SK-N-SH (cell line): ENCODE results near the gene SETD3. TPM values are rescaled to one million over a fixed set of nuclear protein-coding genes. Genes with fewer than 3 reads are reported as not detected.

Source experiments
- CTCF ChIA-PET: fragments of 300-600, 350-600 bp; formaldehyde crosslinking; extraction: SDS; loops from one replicate; lab custom pipeline; 2021; lab: Yijun Ruan, JAX
- POLR2A ChIA-PET: fragments of 350-600 bp; sonication (Branson Sonifier 250); formaldehyde crosslinking; extraction: SDS; loops from one replicate; lab custom pipeline; 2020; ENCODE audit warnings: antibody characterized with exemption, inconsistent platforms; lab: Yijun Ruan, JAX
- DNase-seq: peaks from one replicate; pipeline ENCODE4 v3.0.0; 2012
- H2AFZ ChIP-seq: fragments of 200-600 bp; sonication (generic); 2 replicates; pipeline ENCODE4 v1.8.1; 2016; ENCODE audit warnings: antibody characterized with exemption, mild to moderate bottlenecking, low read depth
- H3F3A ChIP-seq: fragments of 200-600 bp; sonication (generic); replicated peaks from 2 replicates; pipeline ENCODE3; 2016; ENCODE audit warnings: antibody characterized with exemption, mild to moderate bottlenecking; ENCODE audit not compliant: insufficient read depth
- H3K27ac ChIP-seq, 2 experiments: fragments of 200-500 bp in 1 of 2; fragments of 200-600 bp in 1 of 2; sonication (Bioruptor generic) in 1 of 2; sonication (generic), shearing (Covaris generic) in 1 of 2; 2 replicates each; pipeline versions ENCODE4 v1.5.1 to v1.6.1; 2014 to 2016; ENCODE audit warnings: low read depth in 2 of 2, inconsistent platforms in 1 of 2, low read length in 1 of 2, mild to moderate bottlenecking in 1 of 2, mixed read lengths in 1 of 2
- H3K27me3 ChIP-seq: fragments of 200-600 bp; sonication (generic), shearing (Covaris generic); 2 replicates; pipeline ENCODE4 v1.6.1; 2016; ENCODE audit warnings: mixed run types; ENCODE audit not compliant: insufficient read depth
- H3K36me3 ChIP-seq, 2 experiments: fragments of 200-500 bp in 1 of 2; fragments of 200-600 bp in 1 of 2; sonication (Bioruptor generic) in 1 of 2; sonication (generic) in 1 of 2; replicated peaks in 1 of 2; 2 replicates each; pipeline versions ENCODE3 to v1.5.1; 2014 to 2016; ENCODE audit warnings: low read length in 1 of 2, mild to moderate bottlenecking in 1 of 2; ENCODE audit not compliant: insufficient read depth in 2 of 2, control insufficient read depth in 1 of 2
- H3K4me1 ChIP-seq, 2 experiments: fragments of 200-500 bp in 1 of 2; fragments of 200-600 bp in 1 of 2; sonication (Bioruptor generic) in 1 of 2; sonication (generic), shearing (Covaris generic) in 1 of 2; 2 replicates each; pipeline versions ENCODE4 v1.5.1 to v1.6.1; 2014 to 2016; ENCODE audit warnings: low read depth in 1 of 2, low read length in 1 of 2, mixed run types in 1 of 2; ENCODE audit not compliant: insufficient read depth in 2 of 2, control insufficient read depth in 1 of 2
- H3K4me2 ChIP-seq: fragments of 200-600 bp; sonication (generic), shearing (Covaris generic); 2 replicates; pipeline ENCODE4 v1.6.1; 2017; ENCODE audit warnings: mixed run types
- H3K4me3 ChIP-seq, 2 experiments: fragments of 200-500 bp in 1 of 2; fragments of 200-600 bp in 1 of 2; sonication (Bioruptor generic) in 1 of 2; sonication (generic), shearing (Covaris generic) in 1 of 2; 2 replicates each; pipeline versions ENCODE4 v1.5.1 to v1.8.1; 2014 to 2016; ENCODE audit warnings: low read depth in 2 of 2, inconsistent platforms in 1 of 2, low read length in 1 of 2, mild to moderate bottlenecking in 1 of 2, mixed read lengths in 1 of 2, moderate library complexity in 1 of 2
- H3K79me2 ChIP-seq: fragments of 200-600 bp; sonication (generic); 2 replicates; pipeline ENCODE4 v1.8.1; 2017; ENCODE audit warnings: mild to moderate bottlenecking; ENCODE audit not compliant: insufficient read depth
- H3K9ac ChIP-seq: fragments of 200-600 bp; sonication (generic); 2 replicates; pipeline ENCODE4 v1.6.1; 2017; ENCODE audit warnings: mixed run types
- H3K9me2 ChIP-seq: fragments of 200-600 bp; sonication (generic); 2 replicates; pipeline ENCODE4 v1.6.1; 2017; ENCODE audit warnings: mixed run types
- H3K9me3 ChIP-seq: fragments of 200-600 bp; sonication (generic); 2 replicates; pipeline ENCODE4 v1.6.1; 2017; ENCODE audit warnings: mixed run types, mild to moderate bottlenecking, moderate library complexity
- H4K20me1 ChIP-seq: fragments of 200-600 bp; sonication (generic); 2 replicates; pipeline ENCODE4 v1.6.1; 2017; ENCODE audit warnings: mild to moderate bottlenecking, mixed run types; ENCODE audit not compliant: insufficient read depth
- CHD2 ChIP-seq: fragments of 150-350 bp; IDR thresholded peaks from 2 replicates; pipeline ENCODE4 v1.6.1; 2018; ENCODE audit warnings: low read length; ENCODE audit not compliant: partially characterized antibody
- FOSL2 ChIP-seq: IDR thresholded peaks from 2 replicates; pipeline ENCODE4 v1.4.0; 2012; ENCODE audit warnings: low read depth, mild to moderate bottlenecking, moderate library complexity, borderline replicate concordance
- IRF3 ChIP-seq: fragments of 150-350 bp; IDR thresholded peaks from 2 replicates; pipeline ENCODE4 v1.6.1; 2016; ENCODE audit warnings: mild to moderate bottlenecking, low read depth, low read length
- NRF1 ChIP-seq: IDR thresholded peaks from 2 replicates; pipeline ENCODE4 v1.6.1; 2012; ENCODE audit warnings: low read depth, mild to moderate bottlenecking, low read length
- RCOR1 ChIP-seq: fragments of 150-350 bp; IDR thresholded peaks from 2 replicates; pipeline ENCODE4 v1.6.1; 2017; ENCODE audit warnings: antibody characterized with exemption, low read length
- REST ChIP-seq: IDR thresholded peaks from 2 replicates; pipeline ENCODE4 v1.6.1; 2012; ENCODE audit warnings: mild to moderate bottlenecking, low read depth, low read length, moderate library complexity
- RFX5 ChIP-seq: IDR thresholded peaks from 2 replicates; pipeline ENCODE4 v1.6.1; 2012; ENCODE audit warnings: mild to moderate bottlenecking, improper control_type of control experiment, low read length
- SMC3 ChIP-seq: IDR thresholded peaks from 2 replicates; pipeline ENCODE4 v1.6.1; 2012; ENCODE audit warnings: low read depth, low read length, improper control_type of control experiment
- TAF1 ChIP-seq: IDR thresholded peaks from 2 replicates; pipeline ENCODE4 v1.6.1; 2012; ENCODE audit warnings: low read depth, mild to moderate bottlenecking, low read length, moderate library complexity, borderline replicate concordance
- TEAD4 ChIP-seq: IDR thresholded peaks from 2 replicates; pipeline ENCODE4 v1.4.0; 2012; ENCODE audit warnings: mild to moderate bottlenecking, borderline replicate concordance; ENCODE audit not compliant: insufficient read depth
- WGBS: methylation state at CpG from one replicate; pipeline ENCODE4 v1.1.6; 2017; ENCODE audit warnings: low lambda C conversion rate; 5-methylcytosine and 5-hydroxymethylcytosine counted together
- polyA plus RNA-seq, 3 experiments: library from polyadenylated mRNA; depleted of rRNA; stranded (reverse); fragments of >200 nt; gene quantifications; 2 replicates each; pipeline ENCODE4 v1.2.3, GENCODE V29; 2012

Gene SETD3
- polyA plus RNA-seq, 1 of the 3 experiments (the other 2 are of a cell fraction), result 19.1 TPM

GRCh38 chr14:99420711-99421110, 59.9 kb downstream of the SETD3 start (continued):
- no peak for TF ChIP-seq REST

- Histone ChIP-seq H3K79me2 (no peaks in the 10 kb centered on the region), H3K4me2 (no peak overlapping the region), H3K4me3 (no peak overlapping the region), H3K36me3 (peaks cover 0 to 5% of the 10 kb centered on the region in 2 experiments), H3F3A (peaks cover 7% of the 10 kb centered on the region), H3K27me3 (no peaks in the 10 kb centered on the region), H3K9ac (no peak overlapping the region), H3K9me2 (no peaks in the 10 kb centered on the region)
- TF ChIP-seq RFX5 (no peak), IRF3 (no peak), CHD2 (no peak)
- TF ChIP-seq, all 33 proteins: peak for 0
- no peaks in the 10 kb centered on the region for H3K9me3 ChIP-seq
- no peaks in the 10 kb centered on the region; a peak in 2 of 4 replicates for H3K4me1 ChIP-seq
- no peak overlapping the region for H3K27ac ChIP-seq
- POLR2A ChIA-PET, result no interaction called here
- no peaks in the 10 kb centered on the region; the same call in 1 of the 2 replicates for H4K20me1 ChIP-seq
- WGBS, result 100% methylated on average over 4 of the region's 4 CpGs
- CTCF ChIA-PET, result no interaction called here
- H2AFZ ChIP-seq, result no peak overlapping the region
- no peak for DNase-seq
Observed at GRCh38 chr14:99419905-99420304, 60.8 kb downstream of the SETD3 start.

GRCh38 chr14:99418242-99418641, 62.4 kb downstream of the SETD3 start:
- Histone ChIP-seq H3K36me3 (peaks cover 0 to 7% of the 10 kb centered on the region in 2 experiments), H3K4me1 (no peaks in the 10 kb centered on the region; a peak in 2 of 4 replicates), H3K4me2 (no peak overlapping the region), H3K9me2 (no peaks in the 10 kb centered on the region), H3K4me3 (no peak overlapping the region), H3K9me3 (no peaks in the 10 kb centered on the region), H3K79me2 (no peaks in the 10 kb centered on the region), H3K9ac (no peak overlapping the region), H3K27me3 (no peaks in the 10 kb centered on the region), H3F3A (peaks cover 7% of the 10 kb centered on the region), H3K27ac (no peak overlapping the region), H2AFZ (no peak overlapping the region), H4K20me1 (no peaks in the 10 kb centered on the region; the same call in 1 of the 2 replicates)
- TF ChIP-seq TEAD4 (no peak), FOSL2 (no peak), SMC3 (no peak), TAF1 (no peak), RCOR1 (no peak), NRF1 (no peak), IRF3 (no peak), RFX5 (no peak)
- no peak for DNase-seq
- ChIA-PET CTCF (interaction anchor here (1.2 to 5.4 kb wide), 3 partner anchors 30 to 98 kb away, joined by 3 to 41 read pairs (median 37); no protein-coding TSS in a partner anchor), POLR2A (no interaction called here)
- 88% methylated on average over 1 of the region's 1 CpG for WGBS
